Measurements from ENCODE around the gene SS18L1.

SS18L1 gene

DNA sequence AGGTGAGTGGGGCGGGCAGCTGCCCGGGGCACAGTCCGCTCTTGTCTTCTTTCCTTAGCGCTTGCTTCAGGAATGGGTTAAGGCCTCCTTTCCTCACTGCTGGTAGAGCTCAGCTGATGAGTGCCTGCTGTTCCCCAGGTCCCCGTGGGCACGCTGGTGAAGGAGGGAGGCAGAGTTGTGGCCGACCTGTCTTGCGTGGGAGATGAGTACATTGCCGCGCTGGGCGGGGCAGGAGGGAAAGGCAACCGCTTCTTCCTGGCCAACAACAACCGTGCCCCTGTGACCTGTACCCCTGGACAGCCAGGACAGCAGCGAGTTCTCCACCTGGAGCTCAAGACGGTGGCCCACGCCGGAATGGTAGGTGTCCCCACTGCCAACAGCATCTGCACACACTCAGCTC, 54.9 kb downstream of the SS18L1 start:
- no peak for FAIRE-seq

DNA sequence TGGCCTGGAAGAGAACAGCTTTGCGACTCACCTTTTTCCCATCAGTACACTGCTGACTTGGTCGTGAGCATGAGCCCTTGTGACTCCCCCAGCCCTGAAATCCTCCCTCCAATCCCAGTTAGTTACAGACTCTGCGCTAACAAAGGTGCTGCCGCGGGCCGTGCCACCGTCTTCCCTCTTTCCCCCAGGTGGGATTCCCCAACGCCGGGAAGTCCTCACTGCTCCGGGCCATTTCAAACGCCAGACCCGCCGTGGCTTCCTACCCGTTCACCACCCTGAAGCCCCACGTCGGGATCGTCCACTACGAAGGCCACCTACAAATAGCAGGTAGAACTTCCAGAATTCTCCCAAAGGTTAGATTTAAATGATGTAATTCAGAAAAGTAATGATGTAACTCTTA, 55.4 kb downstream of the SS18L1 start:
- FAIRE-seq: no peak

DNA sequence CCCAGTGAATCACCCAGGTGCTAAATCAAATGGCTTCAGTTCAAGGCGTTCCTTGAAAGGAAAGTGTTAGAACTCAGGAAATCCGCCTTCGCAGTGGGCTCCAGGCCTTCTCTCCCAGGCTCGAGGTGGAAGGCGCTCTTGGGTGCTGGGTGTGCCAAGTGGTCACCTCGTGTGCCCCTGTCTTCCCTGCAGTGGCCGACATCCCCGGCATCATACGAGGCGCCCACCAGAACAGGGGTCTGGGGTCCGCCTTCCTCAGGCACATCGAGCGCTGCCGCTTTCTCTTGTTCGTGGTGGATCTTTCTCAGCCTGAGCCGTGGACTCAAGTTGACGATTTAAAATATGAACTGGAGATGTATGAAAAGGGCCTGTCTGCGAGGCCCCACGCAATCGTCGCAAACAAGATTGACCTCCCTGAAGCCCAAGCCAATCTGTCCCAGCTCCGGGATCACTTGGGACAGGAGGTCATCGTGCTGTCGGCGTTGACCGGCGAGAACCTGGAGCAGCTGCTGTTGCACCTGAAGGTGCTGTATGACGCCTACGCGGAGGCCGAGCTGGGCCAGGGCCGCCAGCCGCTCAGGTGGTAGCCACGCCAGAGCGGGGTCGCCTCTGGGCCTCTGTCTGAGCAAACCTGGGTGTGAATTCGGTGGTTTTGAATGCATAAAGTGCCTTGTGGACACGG, 57.1 kb downstream of the SS18L1 start:
- FAIRE-seq: no peak

DNA sequence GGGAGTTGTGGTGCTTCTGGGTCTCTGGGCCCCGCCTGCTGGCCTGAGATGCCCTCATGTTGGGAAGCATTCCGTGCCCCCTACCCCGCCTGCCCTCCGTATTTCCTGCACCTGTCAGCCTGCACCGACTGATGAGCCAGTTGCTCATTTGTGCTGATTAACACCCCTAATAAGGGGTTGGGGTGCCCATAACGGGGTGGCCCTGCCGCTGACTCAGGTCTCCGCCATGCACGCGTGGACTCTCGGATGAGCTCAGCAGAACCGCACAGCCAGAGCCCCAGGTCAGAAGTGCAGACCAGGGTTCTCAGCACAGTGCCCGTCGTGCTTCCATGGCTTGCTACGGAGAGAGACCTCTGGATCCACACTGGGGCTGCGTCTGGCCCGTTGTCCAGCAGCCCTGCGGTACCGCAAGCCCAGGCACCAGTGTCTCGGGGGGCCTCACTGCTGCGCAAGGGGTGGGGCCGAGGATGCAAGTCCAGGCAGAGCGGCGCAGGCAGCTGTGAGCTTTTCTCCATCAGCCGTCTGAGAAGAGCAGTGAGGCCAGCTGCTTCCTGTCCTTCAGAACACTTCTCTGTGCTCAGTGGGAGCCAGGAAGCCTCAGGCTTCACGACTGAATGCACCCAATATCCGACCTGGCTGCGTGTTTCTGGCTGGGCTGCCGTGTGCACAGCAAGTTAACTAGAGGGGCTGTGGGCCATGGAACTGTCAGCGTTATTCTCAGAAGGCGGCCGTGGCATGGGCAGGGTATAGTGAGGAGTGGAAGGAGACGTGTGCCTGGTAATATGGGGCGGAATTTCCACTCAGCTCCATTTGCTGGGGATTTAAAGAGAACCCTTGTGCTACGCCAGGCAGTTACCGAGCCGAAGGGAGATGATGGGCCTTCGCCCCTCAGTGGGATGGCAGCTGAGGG, 57.9 kb downstream of the SS18L1 start:
- FAIRE-seq: no peak

DNA sequence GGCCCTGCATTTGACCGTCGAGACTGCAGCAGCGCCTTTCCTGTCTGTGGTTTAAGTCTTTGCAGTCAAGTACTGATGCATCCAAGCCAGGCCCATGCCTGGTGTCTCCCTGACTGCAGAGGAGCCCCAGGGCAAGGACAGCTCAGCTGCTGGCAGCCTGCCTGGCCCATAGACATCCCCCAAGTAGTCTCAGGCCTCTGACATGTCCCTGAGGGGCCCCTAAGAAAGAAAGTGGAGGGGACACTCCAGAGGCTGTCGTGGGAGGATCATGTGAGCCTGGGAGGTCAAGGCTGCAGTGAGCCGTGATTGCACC, 58.5 kb downstream of the SS18L1 start:
- no peak for FAIRE-seq

DNA sequence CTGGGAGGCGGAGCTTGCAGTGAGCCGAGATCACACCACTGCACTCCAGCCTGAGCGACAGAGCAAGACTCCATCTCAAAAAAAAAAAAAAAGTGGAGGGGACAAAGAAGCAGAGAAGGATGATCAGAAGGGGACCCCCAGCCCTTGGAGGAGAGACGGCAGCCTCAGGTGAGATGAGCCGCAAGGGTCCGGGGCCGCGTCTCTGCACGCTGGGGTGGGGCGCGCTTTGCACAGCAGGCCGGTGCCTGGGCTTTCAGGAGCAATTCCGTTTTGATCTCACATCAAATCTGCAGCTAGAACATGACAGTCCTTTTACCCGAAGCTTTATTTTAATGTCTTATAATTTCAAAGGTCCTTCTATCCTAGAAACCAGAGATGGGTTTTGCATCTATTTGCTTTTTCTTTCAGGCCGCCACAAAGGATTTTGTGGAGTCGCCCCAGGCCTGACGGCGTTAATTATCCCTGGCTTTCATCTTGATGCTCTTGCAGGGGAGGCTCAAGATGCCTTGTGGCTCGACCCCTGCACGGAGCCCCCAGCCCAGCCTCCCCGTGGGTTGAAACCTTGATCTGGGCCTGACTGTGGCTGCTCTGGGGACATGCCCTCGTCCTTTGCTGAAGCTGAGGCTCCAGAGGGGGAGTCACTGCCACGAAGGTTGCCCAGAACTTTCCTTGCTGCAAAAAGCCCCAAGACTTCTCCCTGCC, 59.3 kb downstream of the SS18L1 start:
- no peak for FAIRE-seq

DNA sequence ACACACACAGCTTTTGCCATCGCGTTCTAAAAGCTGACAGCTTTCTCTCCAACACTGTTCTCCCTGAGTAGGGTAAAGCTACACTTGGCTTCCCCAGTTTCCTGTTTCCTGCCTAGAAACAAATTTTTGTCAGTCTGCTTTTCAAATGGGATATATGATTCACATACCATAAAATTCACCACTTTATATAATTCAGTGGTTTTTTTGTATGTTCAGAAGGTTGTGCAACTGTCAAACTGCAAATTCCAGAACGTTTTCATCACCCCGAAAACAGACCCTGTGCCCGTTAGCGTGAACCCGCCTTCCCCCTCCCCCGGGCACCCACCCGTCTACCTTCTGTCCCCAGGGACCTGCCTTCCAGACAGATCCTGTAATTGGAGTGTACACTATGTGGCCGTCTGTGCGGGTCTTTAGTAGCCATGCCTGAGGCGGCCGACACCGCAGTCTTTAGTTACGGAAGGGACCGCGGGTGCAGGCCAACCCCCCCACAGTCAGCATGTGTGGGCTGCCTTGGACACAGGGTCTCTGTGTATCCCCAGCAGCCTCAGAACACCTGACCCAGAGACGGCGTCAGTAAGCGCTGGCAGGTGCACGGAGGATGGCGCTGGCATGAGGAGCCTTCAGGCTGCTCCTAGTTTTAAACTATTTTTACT, 59.9 kb downstream of the SS18L1 start:
- FAIRE-seq: no peak

DNA sequence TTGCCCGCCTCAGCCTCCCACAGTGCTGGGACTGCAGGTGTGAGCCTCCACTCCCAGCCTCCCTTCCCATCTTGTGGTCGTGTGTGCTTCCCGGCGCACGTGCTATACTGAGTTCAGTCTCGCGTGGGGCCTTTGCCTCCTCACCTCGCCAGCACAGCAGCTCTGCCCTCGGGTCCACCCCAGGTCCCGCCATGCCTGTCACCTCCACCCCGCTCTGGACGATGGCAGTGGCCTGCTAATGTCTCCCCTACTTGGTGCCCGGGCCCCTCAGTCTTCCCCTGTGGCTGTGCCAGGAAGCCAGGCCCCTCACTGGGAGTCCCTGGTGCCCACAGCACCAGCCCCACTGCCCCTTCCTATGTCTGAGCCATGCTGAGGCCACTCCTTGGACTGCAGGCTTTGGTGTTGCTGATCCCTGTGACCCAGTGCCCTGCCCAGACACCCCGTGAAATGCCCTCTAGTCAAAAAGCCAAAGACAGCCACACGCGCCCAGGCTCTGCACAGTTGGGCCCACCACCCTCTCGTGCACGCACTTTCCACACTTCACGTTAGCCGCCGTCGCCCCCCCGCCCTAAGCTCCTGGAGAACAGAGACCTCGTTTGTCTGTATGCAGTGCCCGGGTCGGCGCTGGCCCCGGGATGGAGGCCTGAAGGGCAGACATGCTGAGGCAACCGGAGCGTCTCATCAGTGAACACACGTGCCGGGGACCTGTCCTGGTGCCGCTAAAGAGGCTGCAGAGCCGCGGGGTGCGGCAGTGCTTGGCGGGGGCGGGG, 62.2 kb downstream of the SS18L1 start:
- no peak for FAIRE-seq

DNA sequence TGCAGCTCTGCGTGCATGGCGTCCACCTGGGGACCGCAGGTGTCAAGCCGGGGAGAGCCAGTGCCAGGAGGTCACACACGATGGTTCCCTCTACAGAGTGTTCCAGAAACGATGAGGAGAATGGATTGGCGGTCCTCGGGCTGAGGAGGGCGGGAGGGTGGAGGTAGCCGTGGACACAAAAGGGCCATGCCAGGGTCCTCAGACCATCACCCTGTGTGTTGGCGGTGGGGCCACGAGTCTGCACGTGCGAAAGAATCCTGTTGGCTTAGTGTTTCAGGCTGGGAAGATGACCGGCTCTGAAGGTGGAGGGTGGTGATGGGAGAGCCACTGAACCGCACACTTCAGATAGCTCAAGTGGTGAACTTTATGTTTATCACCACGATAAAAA, 62.8 kb downstream of the SS18L1 start:
- no peak for FAIRE-seq

DNA sequence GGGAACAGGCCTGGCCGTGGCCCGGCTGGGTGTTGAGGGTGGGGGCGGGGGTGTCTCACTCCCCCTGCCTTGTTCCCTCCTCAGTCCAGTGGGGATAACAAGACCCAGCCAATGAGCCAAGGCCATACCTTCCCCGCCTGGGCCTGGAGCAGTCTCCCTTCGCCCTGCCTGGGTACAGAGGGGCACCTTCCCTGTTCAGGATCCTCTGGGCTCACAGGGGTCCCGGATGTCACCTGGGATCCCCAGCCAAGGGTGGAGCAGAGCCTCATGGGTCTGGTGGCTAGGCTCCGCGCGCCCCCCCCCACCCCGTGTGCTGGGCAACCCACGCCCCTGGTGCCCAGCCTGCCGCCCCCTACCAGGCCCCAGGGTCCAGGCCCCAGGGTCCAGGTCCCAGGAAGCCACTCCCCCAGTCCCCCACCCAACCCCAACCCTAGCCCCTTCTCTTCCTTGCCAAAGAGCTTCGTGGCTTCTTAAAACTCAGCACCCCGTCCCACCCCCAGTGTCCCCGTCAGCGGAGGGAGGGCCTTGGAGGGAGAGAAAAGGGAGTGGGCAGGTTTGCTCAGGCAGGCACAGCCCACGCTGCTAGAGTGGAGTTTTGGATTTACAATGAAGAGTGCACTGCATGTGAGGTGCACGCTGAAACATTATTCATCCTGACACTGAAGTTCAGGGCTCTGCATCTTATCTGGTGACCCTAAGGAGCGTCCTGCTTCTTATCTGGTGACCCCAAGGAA, 64.7 kb downstream of the SS18L1 start:
- FAIRE-seq: no peak

DNA sequence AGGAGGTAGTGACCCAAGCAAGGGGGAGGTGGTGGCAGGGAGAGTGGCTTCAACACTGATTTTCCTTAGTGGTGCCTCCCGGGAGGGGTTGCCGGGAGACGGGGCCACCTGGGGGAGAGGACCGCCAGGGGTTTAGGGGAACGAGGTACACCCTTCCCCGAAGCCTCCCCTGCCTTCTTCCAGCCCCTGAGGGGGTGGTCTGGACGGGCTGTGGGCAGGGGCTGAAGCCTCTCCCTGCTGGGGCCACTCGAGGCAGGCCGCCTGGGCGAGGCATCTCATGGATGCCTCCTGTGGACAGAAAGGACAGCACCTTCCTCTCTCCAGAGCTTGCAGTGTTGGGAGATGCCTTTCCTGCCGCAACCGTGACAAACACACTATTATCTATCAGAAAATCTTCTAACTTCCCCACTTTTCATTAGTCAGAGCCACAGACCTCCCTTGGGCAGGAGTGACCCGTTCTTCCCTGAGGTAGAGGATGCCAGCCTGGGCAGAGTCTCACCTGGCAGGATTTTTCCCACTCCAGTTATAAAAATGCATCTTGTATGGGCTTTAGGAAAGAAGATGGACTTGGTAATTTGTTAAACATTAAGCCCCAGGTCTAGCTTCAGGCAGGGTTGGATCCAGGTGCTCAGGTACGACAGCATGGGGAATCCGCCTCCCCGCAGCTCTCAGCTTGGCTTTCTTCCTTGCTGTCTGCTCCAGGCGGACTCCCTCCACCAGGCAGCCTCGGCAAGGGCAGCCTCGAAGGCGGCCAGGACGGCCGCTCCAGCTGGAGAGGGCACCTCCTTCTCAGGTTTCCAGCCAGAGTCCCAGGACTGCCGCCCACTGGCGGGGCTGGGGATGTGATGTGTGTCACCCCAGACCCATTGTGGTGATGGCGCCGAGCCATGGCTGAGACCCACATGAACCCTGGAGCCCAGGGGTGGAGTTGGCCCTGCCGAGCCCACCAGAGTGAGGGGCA, 65.5 kb downstream of the SS18L1 start:
- no peak for FAIRE-seq

DNA sequence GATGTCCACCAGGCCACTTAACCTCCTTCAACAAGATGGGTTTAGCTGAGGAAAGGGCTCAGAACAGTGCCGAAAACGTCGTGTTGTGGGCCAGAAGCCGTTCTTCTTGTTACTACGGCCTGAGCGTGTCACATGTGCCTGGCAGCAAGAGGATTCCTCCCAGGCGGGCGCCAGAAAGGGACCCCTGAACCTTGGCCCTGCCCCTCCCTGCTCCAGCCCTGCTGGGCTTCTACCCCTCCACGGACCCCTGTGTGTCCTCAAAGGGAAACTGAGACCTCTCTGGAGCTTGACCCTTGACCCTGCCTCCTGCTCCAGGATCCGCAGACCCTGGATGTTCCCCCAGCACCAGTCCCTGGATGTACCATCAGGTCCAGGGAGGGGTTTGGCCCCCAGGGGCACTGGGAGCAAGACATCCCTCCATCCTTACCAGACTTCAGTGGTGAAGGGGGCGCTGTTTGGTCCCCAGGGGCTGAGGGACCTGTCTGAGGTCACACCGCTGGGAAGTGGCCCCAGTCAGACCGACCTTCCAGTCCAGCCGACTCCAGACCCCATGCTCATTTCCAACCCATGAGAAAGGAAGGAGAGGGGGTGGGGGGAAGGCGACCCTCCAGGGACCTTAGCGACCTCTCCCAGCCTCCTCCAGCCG, 66.4 kb downstream of the SS18L1 start:
- FAIRE-seq: no peak

DNA sequence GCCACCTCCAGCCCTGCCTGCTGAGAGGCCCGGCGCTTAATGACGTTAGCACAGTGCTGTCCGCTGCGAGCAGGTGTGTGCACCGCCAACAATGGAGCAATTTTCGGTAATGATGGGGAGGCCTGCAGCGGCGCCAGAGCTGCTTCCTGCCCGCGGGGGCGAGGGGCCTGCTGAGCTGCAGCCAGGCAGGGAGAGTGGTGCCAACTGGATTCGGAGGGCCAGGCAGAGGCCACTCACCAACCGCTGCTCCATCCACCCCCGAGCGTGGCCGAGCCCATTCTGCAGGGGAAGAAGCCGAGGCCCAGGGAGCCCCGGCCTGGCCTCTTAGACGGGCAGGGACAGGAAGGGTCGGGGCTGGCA, 66.9 kb downstream of the SS18L1 start:
- FAIRE-seq: no peak

DNA sequence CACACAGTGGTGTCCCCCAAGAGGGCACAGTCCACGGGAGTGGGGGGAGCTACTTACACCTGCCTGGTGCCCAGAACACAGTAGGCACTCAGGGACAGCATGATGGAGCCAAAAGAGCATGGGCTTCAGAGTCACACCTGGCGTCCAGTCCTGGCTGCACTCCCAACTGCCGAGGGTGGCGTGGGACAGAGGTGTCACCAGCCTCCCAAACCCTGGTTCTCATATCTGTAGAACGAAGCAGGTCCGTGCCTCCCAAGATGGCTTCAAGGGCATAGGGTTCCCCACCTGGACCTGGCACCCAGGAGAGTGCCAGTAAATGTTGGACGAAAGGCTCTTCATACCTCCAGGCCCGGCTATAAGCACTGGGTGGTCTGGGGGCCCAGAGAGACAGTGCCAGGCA, 67.6 kb downstream of the SS18L1 start:
- no peak for FAIRE-seq

DNA sequence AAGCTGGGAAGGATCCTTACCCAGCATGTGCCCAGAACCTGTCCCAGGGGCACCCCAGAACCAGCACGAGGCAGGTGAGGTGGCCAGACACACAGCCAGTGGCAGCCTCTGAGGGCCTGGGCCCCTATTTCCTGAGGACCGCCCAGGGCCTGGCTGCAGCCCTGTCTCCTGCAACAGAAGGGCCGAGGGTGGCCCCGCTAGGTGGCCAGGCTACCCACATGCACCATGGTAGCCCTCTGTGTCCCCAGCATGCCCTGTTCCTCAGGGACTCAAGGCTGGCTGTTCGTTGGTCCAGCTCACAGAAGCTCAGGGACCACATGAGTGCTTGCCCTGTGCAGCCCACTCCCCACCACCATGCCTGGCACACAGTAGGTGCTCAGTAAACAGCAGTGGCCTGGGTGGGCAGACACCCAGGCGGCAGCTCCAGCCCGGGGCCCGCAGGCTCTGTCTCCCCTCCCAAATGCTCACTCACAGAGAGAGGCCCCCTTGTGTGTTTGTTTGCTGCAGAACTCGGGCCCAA, 68.3 kb downstream of the SS18L1 start:
- no peak for FAIRE-seq

DNA sequence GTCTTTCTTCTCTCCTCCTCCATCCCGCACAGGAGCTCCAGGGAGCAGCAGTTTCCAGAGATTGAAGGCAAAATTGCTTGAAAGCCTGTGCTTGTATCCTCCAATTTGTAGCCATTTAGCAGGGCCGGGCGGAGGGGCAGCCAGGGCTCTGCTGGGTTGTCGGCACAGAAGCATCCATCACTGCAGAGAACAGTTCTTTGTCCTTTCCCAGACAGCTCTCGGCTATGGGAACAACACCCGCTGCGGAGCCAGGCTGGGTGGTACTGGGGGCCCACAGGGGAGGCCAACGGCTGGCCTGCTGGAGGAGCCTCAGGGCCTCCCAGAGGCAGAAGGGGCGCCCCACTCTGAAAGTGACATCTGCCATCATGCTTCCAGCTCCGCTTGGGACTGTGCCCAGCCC, 68.7 kb downstream of the SS18L1 start:
- no peak for FAIRE-seq

DNA sequence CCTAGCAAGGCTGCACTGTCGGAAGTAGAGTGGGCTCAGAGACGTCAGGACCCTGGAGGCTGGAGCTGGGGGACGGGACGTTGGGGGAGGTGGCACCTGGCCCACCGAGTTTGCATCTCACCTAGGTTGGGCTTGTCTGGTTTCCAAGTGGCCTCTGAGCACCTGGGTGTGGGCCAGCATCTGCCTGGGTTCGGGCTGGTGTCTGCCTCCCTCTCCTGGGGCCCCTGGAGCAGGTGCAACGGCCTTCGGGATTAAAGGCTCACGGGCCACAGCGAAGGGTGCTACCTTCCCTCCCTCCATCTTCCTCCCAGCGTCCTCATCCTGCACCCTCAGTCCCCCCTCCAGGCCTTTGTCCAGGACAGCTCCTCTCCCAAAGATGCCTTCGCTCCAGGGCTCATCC, 70.5 kb downstream of the SS18L1 start:
- no peak for FAIRE-seq

DNA sequence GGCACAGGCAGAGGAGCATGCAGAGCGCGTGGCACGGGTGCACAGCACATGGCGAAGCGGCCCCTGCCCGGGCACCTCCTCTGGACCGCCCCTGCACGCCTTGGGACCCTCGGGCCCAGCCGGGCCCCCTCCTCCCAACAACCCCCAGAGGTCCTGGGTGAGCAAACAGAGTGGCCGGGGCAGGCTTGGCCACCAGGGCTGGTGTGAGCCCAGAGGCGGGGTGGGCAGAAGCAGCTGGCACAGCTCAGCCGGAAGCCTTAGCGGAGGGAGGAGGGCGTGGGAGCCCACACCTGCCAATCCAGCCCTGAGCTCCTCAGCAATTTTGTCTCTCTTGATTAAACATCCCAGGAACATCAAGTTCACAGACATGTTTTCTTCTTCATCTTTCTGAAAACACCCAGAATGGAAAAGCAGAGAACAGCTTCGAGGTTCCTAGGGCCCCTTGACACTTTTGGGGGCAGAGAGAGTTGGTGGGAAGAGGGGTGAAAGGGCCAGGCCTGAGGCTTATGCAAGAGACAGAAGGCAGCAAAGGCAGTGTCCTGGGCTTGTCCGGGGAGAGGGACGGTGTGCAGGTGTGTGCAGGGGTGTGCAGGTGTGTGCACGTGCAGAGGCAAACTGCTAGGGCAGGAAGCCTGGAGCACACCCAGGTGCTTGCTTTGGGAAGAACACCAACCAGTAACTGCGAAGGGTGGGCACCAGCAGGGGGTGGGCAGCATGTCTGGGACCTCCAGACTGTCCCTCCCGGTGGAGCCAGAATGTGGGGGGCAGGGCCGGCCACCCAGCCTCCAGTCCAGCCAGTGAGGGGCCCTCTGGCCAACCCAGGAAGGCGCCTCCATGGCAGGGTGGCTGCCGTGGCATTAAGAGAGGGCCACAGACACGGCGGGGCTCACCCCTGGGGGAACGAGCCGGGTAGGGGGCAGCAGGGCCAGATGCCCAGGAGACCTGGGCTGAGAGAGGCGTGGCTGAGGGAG, 71.7 kb downstream of the SS18L1 start:
- FAIRE-seq: no peak
